ENCODE data around the gene ANKH. TPM values are rescaled to one million over a fixed set of nuclear protein-coding genes. Genes with fewer than 3 reads are reported as not detected.

The ANKH gene
- total RNA-seq, 1 experiment from 2014 or later: 53.2 TPM

GRCh38 chr5:14773588-14773987 lies 98.0 kb downstream of the ANKH start:
- BruUV-seq (replicated peaks): no TSS peak
- CTCF ChIA-PET: interaction anchor here (0.7 kb wide), 1 partner anchor 1941 kb away, joined by 4 read pairs; no protein-coding TSS in a partner anchor
- H3K4me3 Mint-ChIP-seq (ENCODE audit: low read depth, unreplicated experiment): no peak overlapping the region
- no peaks in the 10 kb centered on the region for H3K9me3 Mint-ChIP-seq (ENCODE audit: low read depth, unreplicated experiment)
- H3K27me3 Mint-ChIP-seq (ENCODE audit: unreplicated experiment): no peaks in the 10 kb centered on the region
- no peaks in the 10 kb centered on the region for H3K36me3 Mint-ChIP-seq (ENCODE audit: insufficient read depth, unreplicated experiment)
- DNase-seq: no peak
- intact Hi-C loops (cut with micrococcal nuclease; ENCODE audit: unreplicated experiment): no loop called here
- TF ChIP-seq CTCF (IDR thresholded peaks at IDR 0.05; ENCODE audit: unreplicated experiment): no peak
- H3K4me1 Mint-ChIP-seq (ENCODE audit: low read depth, unreplicated experiment): peaks cover 31% of the 10 kb centered on the region
- H3K27ac Mint-ChIP-seq (ENCODE audit: unreplicated experiment): no peak overlapping the region

DNA sequence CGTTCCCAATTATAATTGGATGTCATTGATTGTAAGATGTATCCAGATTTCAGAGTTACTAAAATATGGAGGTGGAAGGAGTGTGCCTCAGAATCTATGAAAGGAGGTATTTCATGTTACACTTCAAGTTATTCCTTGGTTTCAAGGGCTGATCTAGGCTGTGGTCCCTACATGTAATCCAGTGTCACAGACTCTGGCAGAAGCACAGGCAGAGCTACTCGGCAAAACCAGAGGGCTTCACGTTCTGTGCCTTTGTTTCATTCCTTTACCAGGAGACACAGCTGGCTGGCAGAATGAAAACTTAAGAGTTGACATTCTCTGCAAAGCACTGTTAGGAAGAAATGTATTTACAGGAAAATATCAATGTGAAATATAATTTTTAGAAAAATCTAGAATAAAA lies 99.6 kb downstream of the ANKH start:
- intact Hi-C loops (cut with micrococcal nuclease; ENCODE audit: unreplicated experiment): no loop called here
- no peak for TF ChIP-seq CTCF (IDR thresholded peaks at IDR 0.05; ENCODE audit: unreplicated experiment)
- CTCF ChIA-PET: no interaction called here
- H3K27ac Mint-ChIP-seq (ENCODE audit: unreplicated experiment): no peak overlapping the region
- no TSS peak for BruUV-seq (replicated peaks)
- no peaks in the 10 kb centered on the region for H3K9me3 Mint-ChIP-seq (ENCODE audit: low read depth, unreplicated experiment)
- H3K27me3 Mint-ChIP-seq (ENCODE audit: unreplicated experiment): no peaks in the 10 kb centered on the region
- H3K4me1 Mint-ChIP-seq (ENCODE audit: low read depth, unreplicated experiment): peaks cover 26% of the 10 kb centered on the region
- no peak overlapping the region for H3K4me3 Mint-ChIP-seq (ENCODE audit: low read depth, unreplicated experiment)
- H3K36me3 Mint-ChIP-seq (ENCODE audit: insufficient read depth, unreplicated experiment): no peaks in the 10 kb centered on the region
- DNase-seq: no peak

- no peak for TF ChIP-seq CTCF (IDR thresholded peaks at IDR 0.05; ENCODE audit: unreplicated experiment)
- Mint-ChIP-seq H3K4me1 (ENCODE audit: low read depth, unreplicated experiment) (peaks cover 22% of the 10 kb centered on the region), H3K27ac (ENCODE audit: unreplicated experiment) (no peak overlapping the region), H3K9me3 (ENCODE audit: low read depth, unreplicated experiment) (no peaks in the 10 kb centered on the region), H3K4me3 (ENCODE audit: low read depth, unreplicated experiment) (no peak overlapping the region), H3K27me3 (ENCODE audit: unreplicated experiment) (no peaks in the 10 kb centered on the region), H3K36me3 (ENCODE audit: insufficient read depth, unreplicated experiment) (no peaks in the 10 kb centered on the region)
- intact Hi-C loops (cut with micrococcal nuclease; ENCODE audit: unreplicated experiment): no loop called here
- CTCF ChIA-PET: no interaction called here
- no TSS peak for BruUV-seq (replicated peaks)
- DNase-seq: no peak
Observed at GRCh38 chr5:14771189-14771588, 100.4 kb downstream of the ANKH start.

DNA sequence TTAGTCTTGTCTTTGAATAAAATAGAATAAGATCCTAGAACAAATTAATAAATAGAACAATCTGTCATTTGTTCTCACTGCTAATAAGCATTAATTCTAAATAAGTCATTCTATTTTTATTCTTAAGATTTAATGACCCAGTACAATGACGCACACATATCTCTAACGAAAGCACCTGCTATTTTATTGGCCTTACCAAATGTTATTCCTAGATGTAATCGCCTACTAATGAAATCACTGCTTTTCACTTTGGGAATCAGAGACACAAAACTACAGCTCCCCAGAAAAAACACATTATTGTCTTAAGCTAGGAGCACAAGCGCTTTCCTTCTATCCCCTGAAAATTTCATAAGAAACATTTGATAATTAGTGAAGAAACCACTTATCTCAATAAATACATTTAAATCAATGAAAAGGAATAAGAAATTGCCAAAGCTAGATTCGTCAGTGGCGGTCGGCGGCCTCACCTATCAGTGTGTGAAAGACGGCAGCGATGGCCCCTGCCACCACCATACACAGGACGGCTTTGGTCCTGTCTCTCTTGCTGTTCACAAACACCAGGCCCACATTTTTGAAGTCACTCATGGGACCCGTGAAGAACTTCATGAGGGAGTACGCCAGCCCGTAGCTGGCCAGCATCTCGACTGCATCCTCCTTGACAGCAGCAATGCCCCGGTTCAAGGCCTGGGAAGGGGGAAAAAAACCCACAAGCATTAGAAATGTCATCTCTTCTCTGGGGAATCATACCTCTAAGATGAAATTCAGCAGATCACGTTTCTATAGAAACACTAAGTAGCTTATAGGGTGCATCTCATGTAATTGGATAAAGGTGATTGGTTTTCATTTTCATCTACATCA lies 102.8 kb downstream of the ANKH start:
- no peak overlapping the region for H3K4me3 Mint-ChIP-seq (ENCODE audit: low read depth, unreplicated experiment)
- intact Hi-C loops (cut with micrococcal nuclease; ENCODE audit: unreplicated experiment): no loop called here
- TF ChIP-seq CTCF (IDR thresholded peaks at IDR 0.05; ENCODE audit: unreplicated experiment): no peak
- no peak overlapping the region for H3K27ac Mint-ChIP-seq (ENCODE audit: unreplicated experiment)
- H3K4me1 Mint-ChIP-seq (ENCODE audit: low read depth, unreplicated experiment): no peaks in the 10 kb centered on the region
- BruUV-seq (replicated peaks): no TSS peak
- H3K27me3 Mint-ChIP-seq (ENCODE audit: unreplicated experiment): no peaks in the 10 kb centered on the region
- no peak for DNase-seq
- CTCF ChIA-PET: interaction anchor here (0.6 to 0.7 kb wide), 2 partner anchors 56 to 1661 kb away, joined by 3 read pairs; no protein-coding TSS in a partner anchor
- no peaks in the 10 kb centered on the region for H3K36me3 Mint-ChIP-seq (ENCODE audit: insufficient read depth, unreplicated experiment)
- H3K9me3 Mint-ChIP-seq (ENCODE audit: low read depth, unreplicated experiment): no peaks in the 10 kb centered on the region
